ENCODE data around the gene GIT1. TPM values are rescaled to one million over a fixed set of nuclear protein-coding genes. Genes with fewer than 3 reads are reported as not detected.

The GIT1 gene
- total RNA-seq, 3 donors from 2014 or later (not counting 1 experiment from before 2014, with no cell fraction given), result 39.4 to 61.4 (median 54.6) TPM

GRCh38 chr17:29624586-29624985 is 35.1 kb upstream of the GIT1 start:
- peak in 1 of 2 donors; percentile 38 for DNase-seq
- intact Hi-C loops (cut with micrococcal nuclease), result no loop called here
- ATAC-seq, result no peak

GRCh38 chr17:29623283-29623647 is 33.8 kb upstream of the GIT1 start:
- TF ChIP-seq CTCF (IDR thresholded peaks at IDR 0.05), result no peak

More at GRCh38 chr17:29624586-29624985, 35.1 kb upstream of the GIT1 start:
- no peak for TF ChIP-seq CTCF (IDR thresholded peaks at IDR 0.05)
- H3K4me1 ChIP-seq (ENCODE audit: control insufficient read depth, insufficient read depth, low read length), result peaks cover 19% of the 10 kb centered on the region
- Mint-ChIP-seq H3K36me3 (peaks cover 7% of the 10 kb centered on the region), H3K27me3 (ENCODE audit: low read depth in 2 of 2) (no peaks in the 10 kb centered on the region), H3K9me3 (no peaks in the 10 kb centered on the region), H3K4me3 (no peak overlapping the region), H3K4me1 (peaks cover 34 to 43% of the 10 kb centered on the region in 2 donors), H3K27ac (no peak overlapping the region)
- H3K9me3 ChIP-seq (ENCODE audit: control insufficient read depth, insufficient read depth, low read length), result no peaks in the 10 kb centered on the region
- no peaks in the 10 kb centered on the region for H3K27me3 ChIP-seq (ENCODE audit: control insufficient read depth, insufficient read depth, low read length)
- no peak overlapping the region for H3K4me3 ChIP-seq (ENCODE audit: low read length)
- 52% methylated on average over 3 of the region's 4 CpGs for WGBS (ENCODE audit: insufficient coverage)
- no peak overlapping the region for H3K27ac ChIP-seq (ENCODE audit: low read length)
- peaks cover 16% of the 10 kb centered on the region for H3K36me3 ChIP-seq (ENCODE audit: control insufficient read depth, insufficient read depth, low read length)

GRCh38 chr17:29622337-29623282 is 33.2 kb upstream of the GIT1 start, which contains the start of gene CORO6:
CORO6 (minus strand) TSS chr17:29622912; CDS start chr17:29621421, 1,491 bp downstream.
- peaks cover 21 to 34% of the 10 kb centered on the region in 2 donors for H3K4me1 Mint-ChIP-seq
- no peak for TF ChIP-seq CTCF (IDR thresholded peaks at IDR 0.05)
- 3% methylated on average over 77 of the region's 77 CpGs for WGBS (ENCODE audit: insufficient coverage)

More at GRCh38 chr17:29623283-29623647, 33.8 kb upstream of the GIT1 start:
- 61% methylated on average over 4 of the region's 4 CpGs for WGBS (ENCODE audit: insufficient coverage)
- H3K36me3 ChIP-seq (ENCODE audit: control insufficient read depth, insufficient read depth, low read length), result peaks cover 6% of the 10 kb centered on the region
- peaks cover 22% of the 10 kb centered on the region for H3K4me1 ChIP-seq (ENCODE audit: control insufficient read depth, insufficient read depth, low read length)
- intact Hi-C loops (cut with micrococcal nuclease), result no loop called here
- DNase-seq (peak in 1 of 2 donors; percentile 27), ATAC-seq (peak in 2 of 3 donors; percentile 3 to 16)
- Mint-ChIP-seq H3K27ac (peak overlapping the region; percentile 57 to 60), H3K4me1 (peaks cover 22 to 32% of the 10 kb centered on the region in 2 donors), H3K36me3 (peaks cover 7% of the 10 kb centered on the region), H3K4me3 (peak overlapping the region; percentile 90), H3K9me3 (no peaks in the 10 kb centered on the region), H3K27me3 (ENCODE audit: low read depth in 2 of 2) (no peaks in the 10 kb centered on the region)
- H3K27ac ChIP-seq (ENCODE audit: low read length), result no peak overlapping the region
- no peaks in the 10 kb centered on the region for H3K9me3 ChIP-seq (ENCODE audit: control insufficient read depth, insufficient read depth, low read length)
- H3K4me3 ChIP-seq (ENCODE audit: low read length), result no peak overlapping the region
- H3K27me3 ChIP-seq (ENCODE audit: control insufficient read depth, insufficient read depth, low read length), result no peaks in the 10 kb centered on the region

More at GRCh38 chr17:29622337-29623282, 33.2 kb upstream of the GIT1 start, which contains the start of gene CORO6:
- no peaks in the 10 kb centered on the region for H3K27me3 Mint-ChIP-seq (ENCODE audit: low read depth in 2 of 2)
- peak; percentile 68 to 82 for DNase-seq
- Histone ChIP-seq H3K36me3 (ENCODE audit: control insufficient read depth, insufficient read depth, low read length) (peaks cover 6% of the 10 kb centered on the region), H3K4me3 (ENCODE audit: low read length) (peak within 1 kb of the TSS; percentile 47), H3K27ac (ENCODE audit: low read length) (no peak within 1 kb of the TSS), H3K27me3 (ENCODE audit: control insufficient read depth, insufficient read depth, low read length) (no peaks in the 10 kb centered on the region), H3K4me1 (ENCODE audit: control insufficient read depth, insufficient read depth, low read length) (peaks cover 27% of the 10 kb centered on the region), H3K9me3 (ENCODE audit: control insufficient read depth, insufficient read depth, low read length) (no peaks in the 10 kb centered on the region)
- peak within 1 kb of the TSS; percentile 57 to 60 for H3K27ac Mint-ChIP-seq
- intact Hi-C loops (cut with micrococcal nuclease), result no loop called here
- no peaks in the 10 kb centered on the region for H3K9me3 Mint-ChIP-seq
- H3K36me3 Mint-ChIP-seq, result peaks cover 7% of the 10 kb centered on the region
- H3K4me3 Mint-ChIP-seq, result peak within 1 kb of the TSS; percentile 90
- ATAC-seq, result peak; percentile 71 to 79 (median 73)
